GM18951 (cell line): Measurements from ENCODE around the gene BCAR3.
"Not testable (repeated sequence)": the region's sequence is repeated elsewhere in the genome, so short reads cannot be mapped to it uniquely, and the experiment has no call there.

Experiments used
- POLR2A ChIP-seq: IDR thresholded peaks from 4 replicates; pipeline ENCODE4 v1.6.1; 2011; ENCODE audit warnings: mild to moderate bottlenecking; ENCODE audit not compliant: insufficient read length, insufficient read depth; ENCODE audit errors: extremely low read depth
- in situ Hi-C: fragments of 300-500 bp; cut with MboI; formaldehyde crosslinking; loops from one replicate; pipeline ENCODE4 v1.12.0; 2022; ENCODE audit warnings: low sequenced_read_pairs, mixed read lengths, inconsistent platforms; ENCODE audit not compliant: unreplicated experiment

Gene BCAR3

DNA sequence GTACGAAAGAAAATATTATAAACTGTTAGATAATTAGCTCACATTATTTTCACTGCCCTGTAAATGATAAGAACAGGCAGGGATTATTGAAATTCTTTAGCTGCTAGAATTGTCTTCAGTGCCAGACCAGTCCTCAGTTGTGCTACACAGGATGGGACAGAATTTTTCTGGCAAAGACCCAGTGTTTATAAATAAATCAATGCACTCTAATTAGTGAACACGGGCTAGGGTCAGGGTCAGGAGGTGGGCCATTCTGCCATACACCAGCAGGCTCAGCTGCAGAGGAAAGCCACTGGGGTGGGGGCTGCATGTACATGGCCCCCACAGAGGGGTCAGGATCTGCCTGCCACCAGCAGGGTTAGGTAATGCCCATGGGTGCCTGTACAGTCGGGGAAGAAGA is 6.4 kb downstream of the BCAR3 start:
- in situ Hi-C loops, result no loop called here

DNA sequence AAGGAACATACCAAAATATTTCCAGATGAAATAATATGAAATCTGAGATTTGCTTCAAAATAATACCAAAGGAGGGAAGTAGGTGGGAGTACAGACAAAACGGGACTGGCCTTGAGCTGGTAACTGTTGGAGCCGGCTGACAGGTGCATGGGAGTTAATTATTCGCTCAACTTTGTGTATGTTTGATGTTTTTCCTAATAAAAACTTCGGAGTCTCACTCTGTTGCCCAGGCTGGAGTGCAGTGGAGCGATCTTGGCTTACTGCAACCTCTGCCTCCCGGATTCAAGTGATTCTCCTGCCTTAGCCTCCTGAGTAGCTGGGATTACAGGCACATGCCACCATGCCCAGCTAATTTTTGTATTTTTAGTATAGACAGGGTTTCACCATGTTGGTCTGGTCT is 7.6 kb downstream of the BCAR3 start:
- in situ Hi-C loops, result not testable (repeated sequence)

More for the DNA sequence above, 6.4 kb downstream of the BCAR3 start:
- no peak for TF ChIP-seq POLR2A

GRCh38 chr1:93673163-93673829 is 8.3 kb downstream of the BCAR3 start:
- TF ChIP-seq POLR2A, result no peak
- in situ Hi-C loops, result no loop called here

DNA sequence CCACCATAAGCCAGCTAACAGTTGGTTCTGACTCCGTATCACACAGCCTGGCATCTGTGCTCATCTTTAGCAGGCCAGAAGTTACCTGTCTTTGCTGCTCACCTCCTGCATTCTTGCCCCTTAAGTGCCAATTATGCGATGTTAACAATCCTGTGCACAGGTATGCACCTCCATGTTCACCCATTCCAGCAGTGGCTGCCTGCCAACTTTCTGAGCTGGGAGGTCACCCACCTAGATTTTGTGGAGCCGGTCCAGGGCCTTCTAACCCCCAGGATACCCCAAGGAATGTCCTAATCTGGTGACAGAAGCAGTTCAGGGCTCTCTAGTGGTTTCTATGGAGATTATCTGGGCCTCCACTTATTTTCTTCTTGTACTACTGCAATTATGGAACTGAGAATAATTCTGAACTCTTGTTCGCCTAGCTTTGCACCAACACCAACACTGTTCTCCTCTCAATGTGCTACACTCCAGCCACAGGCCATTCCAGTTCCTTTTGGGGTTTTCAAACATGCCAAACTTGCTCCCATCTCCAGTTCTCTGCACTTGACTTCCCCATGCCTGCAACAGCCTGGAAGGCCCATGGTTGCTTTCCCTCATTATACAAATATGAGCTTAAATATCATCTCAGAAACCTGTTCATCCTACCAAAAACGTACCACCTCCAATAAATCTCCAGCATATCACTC is 9.0 kb downstream of the BCAR3 start:
- no peak for TF ChIP-seq POLR2A
- in situ Hi-C loops, result no loop called here

DNA sequence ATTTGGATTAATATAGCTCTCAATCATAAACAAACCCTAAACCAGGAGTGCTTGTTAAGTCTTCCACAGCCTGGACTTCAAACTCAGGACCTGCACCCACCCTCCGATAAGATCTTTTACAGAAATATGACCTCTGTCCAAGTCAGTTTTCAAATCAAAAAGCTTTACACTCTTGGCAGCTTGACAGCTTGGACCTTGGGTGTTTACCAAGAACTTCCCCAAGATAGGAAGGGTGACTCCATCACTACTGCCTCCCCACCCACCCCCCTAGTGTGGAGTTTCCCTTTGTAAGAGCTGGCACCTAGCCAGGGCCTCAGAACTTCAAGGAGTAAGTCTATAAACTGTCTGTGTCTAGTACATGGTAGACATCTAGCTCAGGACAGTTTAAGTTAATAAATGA is 9.6 kb downstream of the BCAR3 start:
- TF ChIP-seq POLR2A, result no peak
- in situ Hi-C loops, result no loop called here

GRCh38 chr1:93671099-93671621 is 10.5 kb downstream of the BCAR3 start:
- in situ Hi-C loops, result no loop called here
- TF ChIP-seq POLR2A, result no peak

GRCh38 chr1:93670141-93670540 is 11.5 kb downstream of the BCAR3 start:
- TF ChIP-seq POLR2A, result no peak
- in situ Hi-C loops, result no loop called here

- TF ChIP-seq POLR2A, result no peak
- in situ Hi-C loops, result no loop called here
Measured at GRCh38 chr1:93669369-93669768, 12.3 kb downstream of the BCAR3 start.

- no peak for TF ChIP-seq POLR2A
- in situ Hi-C loops, result no loop called here
Measured at GRCh38 chr1:93668951-93669350, 12.7 kb downstream of the BCAR3 start.

GRCh38 chr1:93668121-93668520 is 13.5 kb downstream of the BCAR3 start:
- in situ Hi-C loops, result no loop called here
- no peak for TF ChIP-seq POLR2A

DNA sequence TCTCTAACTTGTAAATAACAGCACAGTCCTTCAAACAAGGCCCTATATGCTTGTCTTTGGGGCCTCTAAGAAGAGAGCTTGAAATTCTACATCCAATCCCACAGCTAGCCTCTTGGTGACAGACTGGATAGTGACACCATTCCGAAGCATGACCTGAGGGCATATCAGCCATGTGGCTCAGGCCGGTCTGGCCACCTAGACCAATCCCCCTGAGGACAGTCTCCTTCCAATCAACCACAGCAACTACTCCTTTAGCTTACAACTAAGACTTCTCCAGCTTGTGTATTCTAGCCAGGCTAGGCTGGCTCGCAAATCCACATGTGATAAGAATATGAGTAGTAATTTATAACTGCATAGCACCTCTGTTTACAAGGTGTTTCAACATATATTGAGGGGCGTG is 14.0 kb downstream of the BCAR3 start:
- TF ChIP-seq POLR2A, result no peak
- in situ Hi-C loops, result no loop called here

DNA sequence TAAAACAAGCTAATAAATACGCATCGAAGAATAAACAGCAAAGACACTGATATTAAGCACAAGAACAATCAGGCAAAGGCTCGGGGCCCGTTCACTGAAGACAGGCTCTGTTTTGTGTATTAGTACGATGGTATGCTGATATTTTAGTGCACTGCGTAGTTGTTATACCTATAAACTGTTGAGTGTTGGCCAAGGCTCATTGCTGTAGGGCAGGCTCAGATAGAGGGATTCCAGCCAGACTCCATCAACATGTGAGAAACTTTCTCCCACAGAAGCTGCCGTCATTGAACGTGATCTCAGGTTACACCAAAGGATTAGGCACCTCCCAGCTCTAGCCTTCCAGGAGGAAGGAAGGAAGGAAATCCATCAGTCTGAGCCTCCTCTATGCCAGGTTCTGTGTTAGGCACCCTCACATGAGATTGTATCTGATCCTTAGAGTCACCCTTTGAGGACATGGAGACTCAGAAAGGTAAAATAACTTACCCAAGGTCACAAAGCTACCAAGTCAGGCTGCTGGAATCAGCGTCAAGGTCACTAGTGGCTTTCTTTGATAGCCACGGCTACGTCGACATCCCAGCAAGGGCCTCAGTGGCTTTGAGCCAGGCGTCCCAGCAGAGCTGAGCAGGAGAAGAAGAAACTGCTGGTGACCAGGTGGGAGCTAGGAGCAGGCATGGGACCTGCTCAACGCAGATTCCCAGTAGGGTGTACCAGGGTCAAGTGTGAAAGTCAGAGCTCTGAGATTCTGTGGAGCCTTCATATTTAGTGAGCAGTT is 14.8 kb downstream of the BCAR3 start:
- in situ Hi-C loops, result no loop called here
- no peak for TF ChIP-seq POLR2A

DNA sequence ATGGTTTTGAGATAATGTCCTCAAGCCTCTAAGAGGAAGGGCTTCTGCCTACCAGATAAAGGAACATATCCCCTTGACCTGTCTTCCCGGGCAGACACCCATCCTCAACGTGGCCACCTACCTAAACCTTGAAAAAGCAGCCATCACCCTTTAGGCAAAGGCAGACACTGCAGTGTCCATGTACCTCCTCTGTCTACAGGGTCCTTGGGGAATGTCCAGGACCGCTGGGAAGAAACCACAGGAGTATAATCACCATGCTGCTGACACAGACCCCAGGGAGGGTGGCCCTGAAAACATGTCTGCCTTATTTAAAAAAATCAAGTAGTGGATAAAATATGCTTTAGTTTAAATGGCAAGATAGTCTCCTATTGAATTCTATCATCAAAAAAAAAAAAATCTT is 16.6 kb downstream of the BCAR3 start:
- in situ Hi-C loops, result no loop called here
- TF ChIP-seq POLR2A, result no peak

GRCh38 chr1:93663208-93663614 is 18.4 kb downstream of the BCAR3 start:
- in situ Hi-C loops, result no loop called here
- no peak for TF ChIP-seq POLR2A
